Activated CD4-positive, alpha-beta memory T cell treated with anti-CD3 and anti-CD28 coated beads, Interleukin-2, amount 10 ng/mL, durations not matched to agents 7 days and 5 days (primary cell): ENCODE data around the gene FAM20A. TPM values are rescaled to one million over a fixed set of nuclear protein-coding genes. Genes with fewer than 3 reads are reported as not detected.

Source experiments
- CTCF ChIA-PET: fragments of 350-600 bp; sonication (Branson Sonifier 250); formaldehyde crosslinking; loops from one replicate; lab custom pipeline; 2021; ENCODE audit warnings: antibody characterized with exemption, inconsistent platforms; lab: Charles Lee
- POLR2A ChIA-PET: fragments of 350-600 bp; sonication (Branson Sonifier 250); formaldehyde crosslinking; loops from one replicate; lab custom pipeline; 2021; ENCODE audit warnings: antibody characterized with exemption; lab: Charles Lee
- DNase-seq: peaks from one replicate; pipeline ENCODE4 v3.0.0-alpha.2; 2020
- H3K27ac Mint-ChIP-seq: one replicate; pipeline ENCODE4 v1.8.0; 2021; ENCODE audit warnings: mild to moderate bottlenecking, mixed read lengths
- H3K27me3 Mint-ChIP-seq: one replicate; pipeline ENCODE4 v1.8.0; 2021; ENCODE audit warnings: mixed read lengths
- H3K36me3 Mint-ChIP-seq: one replicate; pipeline ENCODE4 v1.8.0; 2021; ENCODE audit warnings: low read depth, mixed read lengths
- H3K4me1 Mint-ChIP-seq: one replicate; pipeline ENCODE4 v1.8.0; 2021; ENCODE audit warnings: mixed read lengths
- H3K4me3 Mint-ChIP-seq: one replicate; pipeline ENCODE4 v1.8.0; 2021; ENCODE audit warnings: mild to moderate bottlenecking, mixed read lengths
- H3K9me3 Mint-ChIP-seq: one replicate; pipeline ENCODE4 v1.8.0; 2021; ENCODE audit warnings: mixed read lengths
- total RNA-seq, 2 experiments: library from RNA; stranded (reverse); gene quantifications; one replicate each; pipeline ENCODE4 v1.2.3, GENCODE V29; 2021

FAM20A gene
- total RNA-seq: not detected

GRCh38 chr17:68600931-68601564, at the start of gene FAM20A:
TSS of gene FAM20A (minus strand) at chr17:68601367. CDS start at chr17:68600666, 701 bp downstream.
- H3K4me1 Mint-ChIP-seq: peaks cover 9% of the 10 kb centered on the region
- H3K27ac Mint-ChIP-seq: no peak within 1 kb of the TSS
- no peaks in the 10 kb centered on the region for H3K9me3 Mint-ChIP-seq
- CTCF ChIA-PET: no interaction called here
- H3K4me3 Mint-ChIP-seq: no peak within 1 kb of the TSS
- POLR2A ChIA-PET: no interaction called here
- H3K27me3 Mint-ChIP-seq: peaks cover 76% of the 10 kb centered on the region
- DNase-seq: no peak
- no peaks in the 10 kb centered on the region for H3K36me3 Mint-ChIP-seq

GRCh38 chr17:68649324-68649723, 48.2 kb upstream of the FAM20A start:
- POLR2A ChIA-PET: no interaction called here
- DNase-seq: no peak
- Mint-ChIP-seq H3K27me3 (peaks cover 6% of the 10 kb centered on the region), H3K4me3 (no peak overlapping the region), H3K27ac (no peak overlapping the region), H3K36me3 (no peaks in the 10 kb centered on the region), H3K9me3 (no peaks in the 10 kb centered on the region), H3K4me1 (no peaks in the 10 kb centered on the region)
- CTCF ChIA-PET: no interaction called here

GRCh38 chr17:68646626-68647526, 45.7 kb upstream of the FAM20A start:
- Mint-ChIP-seq H3K36me3 (no peaks in the 10 kb centered on the region), H3K27ac (no peak overlapping the region), H3K4me1 (no peaks in the 10 kb centered on the region), H3K9me3 (no peaks in the 10 kb centered on the region), H3K27me3 (peaks cover 9% of the 10 kb centered on the region), H3K4me3 (no peak overlapping the region)
- POLR2A ChIA-PET: interaction anchor here (0.6 kb wide), 1 partner anchor 59 kb away, joined by 3 read pairs; no protein-coding TSS in a partner anchor
- CTCF ChIA-PET: interaction anchor here (1.2 kb wide), 1 partner anchor 33 kb away, joined by 3 read pairs; no protein-coding TSS in a partner anchor
- DNase-seq: no peak

- ChIA-PET POLR2A (no interaction called here), CTCF (no interaction called here)
- Mint-ChIP-seq H3K36me3 (no peaks in the 10 kb centered on the region), H3K27me3 (peaks cover 7% of the 10 kb centered on the region), H3K9me3 (no peaks in the 10 kb centered on the region), H3K27ac (no peak overlapping the region), H3K4me3 (no peak overlapping the region), H3K4me1 (no peaks in the 10 kb centered on the region)
- DNase-seq: no peak
These were observed 40.9 kb upstream of the FAM20A start for GRCh38 chr17:68642118-68642412.

GRCh38 chr17:68641276-68642117, 40.3 kb upstream of the FAM20A start:
- CTCF ChIA-PET: no interaction called here
- Mint-ChIP-seq H3K36me3 (no peaks in the 10 kb centered on the region), H3K27ac (no peak overlapping the region), H3K27me3 (peaks cover 7% of the 10 kb centered on the region), H3K9me3 (no peaks in the 10 kb centered on the region), H3K4me1 (no peaks in the 10 kb centered on the region), H3K4me3 (no peak overlapping the region)
- no peak for DNase-seq
- POLR2A ChIA-PET: no interaction called here

DNA sequence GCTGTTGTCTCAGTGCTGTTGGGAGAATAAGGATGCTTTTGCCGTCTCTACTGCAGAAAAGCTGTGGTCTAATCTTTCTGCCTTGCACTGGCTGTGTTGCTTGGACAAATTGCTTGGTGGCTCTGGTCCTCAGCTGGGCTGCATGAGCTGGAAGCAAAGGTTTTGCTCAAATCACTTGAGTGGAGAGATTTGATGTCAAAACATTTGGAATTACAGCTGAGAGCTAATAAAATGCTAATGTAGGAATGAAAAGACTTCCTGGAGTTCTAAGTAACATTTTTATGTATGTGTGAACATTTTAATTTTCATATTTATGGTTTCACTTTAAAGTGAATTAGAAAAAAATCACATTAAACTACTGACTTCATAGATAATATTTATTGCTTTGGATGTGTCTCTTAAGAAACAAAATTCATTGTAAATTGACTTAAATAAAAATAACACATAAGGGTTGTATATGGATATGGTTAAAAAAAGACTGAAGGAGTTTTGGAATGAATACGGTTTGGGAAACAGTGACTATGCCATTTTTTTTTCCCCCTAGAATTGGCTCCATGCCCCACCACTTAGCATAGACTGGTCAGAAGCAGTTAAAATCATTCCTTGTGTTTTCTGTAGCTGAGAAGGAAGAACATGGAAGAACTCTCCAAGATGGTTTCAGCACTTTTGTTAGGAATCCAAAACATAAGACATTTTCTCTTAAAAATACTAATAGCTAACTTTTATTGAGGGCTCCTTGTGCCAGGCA, 39.2 kb upstream of the FAM20A start:
- CTCF ChIA-PET: interaction anchor here (1.3 kb wide), 1 partner anchor 106 kb away, joined by 3 read pairs; no protein-coding TSS in a partner anchor
- DNase-seq: no peak
- Mint-ChIP-seq H3K27ac (no peak overlapping the region), H3K27me3 (peaks cover 7% of the 10 kb centered on the region), H3K36me3 (no peaks in the 10 kb centered on the region), H3K4me3 (no peak overlapping the region), H3K9me3 (no peaks in the 10 kb centered on the region), H3K4me1 (no peaks in the 10 kb centered on the region)
- POLR2A ChIA-PET: no interaction called here

- POLR2A ChIA-PET: no interaction called here
These were observed 33.2 kb upstream of the FAM20A start for GRCh38 chr17:68634345-68634876.

DNA sequence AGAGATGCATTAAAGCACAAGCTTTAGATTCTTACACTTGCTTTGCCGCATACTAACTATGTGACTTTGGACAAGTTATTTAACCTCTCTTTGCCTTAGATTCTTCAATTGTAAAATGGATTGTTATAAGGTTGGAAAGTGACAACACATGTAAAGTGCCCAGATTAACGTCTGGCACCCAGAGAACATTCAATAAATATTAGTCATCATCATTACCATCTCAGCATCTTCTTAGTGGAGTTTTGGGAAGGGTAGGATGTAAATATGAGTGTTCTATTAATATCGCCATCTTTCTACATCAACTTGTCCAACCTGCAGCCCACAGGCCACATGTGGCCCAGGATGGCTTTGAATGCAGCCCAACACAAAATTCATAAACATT, 27.4 kb upstream of the FAM20A start:
- H3K9me3 Mint-ChIP-seq: no peaks in the 10 kb centered on the region
- H3K27me3 Mint-ChIP-seq: peaks cover 11% of the 10 kb centered on the region
- no peaks in the 10 kb centered on the region for H3K36me3 Mint-ChIP-seq
- no peak overlapping the region for H3K27ac Mint-ChIP-seq
- ChIA-PET CTCF (no interaction called here), POLR2A (no interaction called here)
- no peak overlapping the region for H3K4me3 Mint-ChIP-seq
- H3K4me1 Mint-ChIP-seq: no peaks in the 10 kb centered on the region
- no peak for DNase-seq

More at GRCh38 chr17:68634345-68634876, 33.2 kb upstream of the FAM20A start:
- no peaks in the 10 kb centered on the region for H3K9me3 Mint-ChIP-seq
- H3K27ac Mint-ChIP-seq: no peak overlapping the region
- peaks cover 2% of the 10 kb centered on the region for H3K27me3 Mint-ChIP-seq
- no peaks in the 10 kb centered on the region for H3K4me1 Mint-ChIP-seq
- H3K4me3 Mint-ChIP-seq: no peak overlapping the region
- CTCF ChIA-PET: no interaction called here
- no peaks in the 10 kb centered on the region for H3K36me3 Mint-ChIP-seq
- DNase-seq: no peak

GRCh38 chr17:68627956-68628575, 26.9 kb upstream of the FAM20A start:
- Mint-ChIP-seq H3K9me3 (no peaks in the 10 kb centered on the region), H3K4me1 (no peaks in the 10 kb centered on the region), H3K36me3 (no peaks in the 10 kb centered on the region), H3K4me3 (no peak overlapping the region), H3K27ac (no peak overlapping the region), H3K27me3 (peaks cover 14% of the 10 kb centered on the region)
- ChIA-PET CTCF (no interaction called here), POLR2A (no interaction called here)
- no peak for DNase-seq

- DNase-seq: no peak
- no peaks in the 10 kb centered on the region for H3K4me1 Mint-ChIP-seq
- no peak overlapping the region for H3K4me3 Mint-ChIP-seq
- H3K27me3 Mint-ChIP-seq: peaks cover 21% of the 10 kb centered on the region
- no peak overlapping the region for H3K27ac Mint-ChIP-seq
- CTCF ChIA-PET: interaction anchor here (0.6 kb wide), 1 partner anchor 90 kb away, joined by 3 read pairs; no protein-coding TSS in a partner anchor
- POLR2A ChIA-PET: no interaction called here
- H3K36me3 Mint-ChIP-seq: no peaks in the 10 kb centered on the region
- peaks cover 3% of the 10 kb centered on the region for H3K9me3 Mint-ChIP-seq
These were observed 23.2 kb upstream of the FAM20A start for GRCh38 chr17:68624381-68624780.

DNA sequence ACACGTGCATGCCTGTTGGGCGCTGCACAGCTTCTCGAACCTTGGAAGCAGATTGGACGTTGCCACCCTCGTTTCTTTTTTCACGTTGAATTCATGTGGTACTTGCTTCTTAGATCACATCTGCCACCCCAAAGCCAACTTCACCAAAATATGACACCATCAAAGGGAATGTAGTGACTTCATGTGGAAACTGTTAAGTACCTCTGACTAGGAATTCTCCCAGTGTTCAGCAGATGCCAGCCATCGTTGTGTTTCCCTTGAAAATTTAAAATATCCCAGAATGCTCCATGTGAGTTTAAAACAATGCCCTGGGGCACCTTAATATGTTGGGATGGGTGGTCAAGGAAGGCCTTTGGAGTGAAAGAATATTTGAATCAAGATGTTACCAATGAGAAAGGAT, 22.6 kb upstream of the FAM20A start:
- DNase-seq: no peak
- ChIA-PET POLR2A (no interaction called here), CTCF (no interaction called here)
- Mint-ChIP-seq H3K4me1 (no peaks in the 10 kb centered on the region), H3K27me3 (peaks cover 25% of the 10 kb centered on the region), H3K4me3 (no peak overlapping the region), H3K27ac (no peak overlapping the region), H3K9me3 (peaks cover 3% of the 10 kb centered on the region), H3K36me3 (no peaks in the 10 kb centered on the region)

- Mint-ChIP-seq H3K9me3 (peaks cover 3% of the 10 kb centered on the region), H3K27ac (no peak overlapping the region), H3K4me3 (no peak overlapping the region), H3K36me3 (no peaks in the 10 kb centered on the region), H3K4me1 (no peaks in the 10 kb centered on the region), H3K27me3 (peaks cover 30% of the 10 kb centered on the region)
- POLR2A ChIA-PET: no interaction called here
- CTCF ChIA-PET: no interaction called here
- no peak for DNase-seq
These were observed 21.3 kb upstream of the FAM20A start for GRCh38 chr17:68622423-68622822.
